NCI-H345 (cell line): Measurements from ENCODE around the gene PRRX2.
A peak's percentile ranks its signal among the peaks of the same experiment; 100 is the strongest.
"Not testable (repeated sequence)": the region's sequence is repeated elsewhere in the genome, so short reads cannot be mapped to it uniquely, and the experiment has no call there.

ENCODE experiments used
- DNase-seq: peaks from one replicate; lab custom pipeline; 2025; lab: John Stamatoyannopoulos, UW

Gene PRRX2

DNA sequence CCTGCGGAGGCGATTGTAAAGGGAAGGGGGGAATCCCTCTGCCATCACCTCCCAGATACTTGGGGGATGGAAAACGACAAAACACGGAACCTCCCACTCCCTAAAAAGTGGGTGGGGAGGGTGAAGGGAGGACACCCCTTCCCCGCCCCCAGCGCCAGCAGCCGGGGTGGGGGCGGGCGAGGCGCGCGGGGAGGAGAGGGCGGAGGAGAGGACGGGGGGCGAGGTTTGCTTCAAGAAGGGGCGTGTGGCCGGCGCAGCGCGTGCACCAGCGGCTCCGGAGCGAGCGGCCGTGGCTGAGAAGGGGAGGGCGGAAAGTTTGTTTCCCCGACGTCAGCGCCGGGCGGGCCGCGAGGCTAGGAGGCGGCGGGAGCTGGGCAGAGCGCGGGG lies at the start of gene PRRX2:
PRRX2 (plus strand) TSS at position 259 of the 387 bp plus-strand sequence. CDS start 221 bp downstream, outside the sequence.
- DNase-seq, result peak; percentile 4

DNA sequence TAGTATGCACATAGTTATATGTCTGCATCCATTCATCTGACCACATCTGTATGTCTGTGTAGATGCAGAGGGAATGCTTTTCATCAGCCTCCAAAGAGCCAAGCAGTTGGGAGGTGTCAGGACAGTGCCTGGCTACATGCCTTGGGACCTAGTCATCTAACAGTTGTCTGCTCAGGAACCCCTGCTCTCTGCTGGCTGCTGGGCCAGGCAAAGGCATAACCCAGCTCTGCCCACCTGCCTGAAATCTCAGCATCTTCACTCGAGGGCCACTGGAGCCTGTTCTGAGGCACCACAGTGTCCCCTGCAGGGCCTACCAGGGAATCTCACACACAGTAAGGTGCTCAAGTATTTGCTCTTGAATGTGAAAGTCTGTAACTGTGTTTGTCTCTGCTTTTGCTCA lies 48.3 kb upstream of the PRRX2 start:
- peak; percentile 13 for DNase-seq

DNA sequence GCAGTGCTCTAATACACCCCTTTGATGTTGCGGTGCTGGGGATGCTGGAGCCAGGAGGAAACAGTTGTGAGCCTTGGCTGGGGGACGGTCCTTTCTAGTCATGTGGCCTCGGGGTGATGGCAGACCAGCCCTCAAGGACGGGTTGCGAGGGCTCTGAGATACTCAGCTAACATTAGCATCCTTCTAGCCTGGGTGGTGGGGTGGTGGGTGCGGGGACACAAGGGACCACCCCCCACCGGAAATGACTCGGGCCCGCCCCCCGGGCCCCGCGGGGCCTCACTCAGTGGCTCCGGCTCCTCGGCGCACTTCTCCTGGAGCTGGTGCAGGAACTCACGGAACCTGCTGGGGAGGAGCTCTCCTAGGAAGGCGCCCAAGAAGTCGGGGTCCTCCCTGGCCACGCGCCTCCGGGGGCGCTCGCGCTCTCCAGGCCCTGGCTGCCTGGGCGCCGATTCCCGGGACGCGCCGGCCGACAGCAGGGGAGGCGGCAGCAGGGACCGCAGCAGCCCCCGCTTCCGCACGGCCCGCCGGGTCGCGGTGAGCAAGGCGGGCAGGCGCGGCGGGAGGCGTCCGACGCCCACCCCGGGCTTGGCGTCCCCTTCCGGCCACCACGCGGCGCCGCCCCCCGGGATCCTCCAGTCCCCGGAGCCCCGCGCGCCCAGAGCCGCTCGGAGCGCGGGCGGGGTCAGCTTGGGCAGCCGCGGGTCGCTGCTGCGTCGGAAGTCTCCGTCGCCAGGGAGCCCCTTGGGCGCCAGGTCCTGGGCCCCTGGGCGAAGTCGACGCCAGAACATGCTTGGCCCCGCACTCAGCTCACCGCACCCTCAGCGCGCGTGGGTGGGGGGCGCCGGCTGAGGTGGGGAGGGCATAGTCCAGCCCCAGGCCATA lies 45.4 kb upstream of the PRRX2 start:
- DNase-seq, result no peak

DNA sequence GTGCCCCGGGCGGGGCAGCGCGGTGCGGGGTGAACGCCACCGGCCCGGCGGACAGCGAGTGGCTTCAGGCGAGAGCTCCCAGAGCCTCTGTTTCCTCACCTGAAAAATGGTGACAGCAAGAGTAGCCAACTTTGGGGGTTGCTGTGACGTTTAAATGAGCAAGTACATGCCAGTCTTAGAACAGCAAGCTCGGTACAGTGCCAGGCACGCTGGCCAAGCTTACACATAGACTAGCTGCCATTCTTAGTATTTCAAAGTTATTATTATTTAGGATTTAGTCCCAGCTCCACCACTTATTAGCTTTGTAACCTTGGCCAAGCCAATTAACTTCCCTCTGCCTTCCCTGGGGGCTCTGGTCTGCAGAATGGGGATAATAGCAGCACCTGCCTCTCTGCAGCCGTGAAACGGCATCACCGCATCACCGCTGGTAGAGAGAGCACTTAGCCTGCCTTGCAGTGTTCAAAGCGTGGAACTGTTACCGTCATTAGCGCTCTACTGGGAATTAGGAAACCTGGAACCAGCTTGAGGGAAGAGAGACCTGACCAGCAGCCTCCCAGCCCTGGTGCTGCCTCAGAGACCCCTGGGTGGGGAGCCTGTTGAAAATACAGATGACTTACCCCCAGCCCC lies 44.7 kb upstream of the PRRX2 start, which contains the start of gene C9orf50:
C9orf50 (minus strand) TSS at position 433 of the 627 bp plus-strand sequence. CDS start 527 bp downstream, outside the sequence.
- peak; percentile 46 for DNase-seq

DNA sequence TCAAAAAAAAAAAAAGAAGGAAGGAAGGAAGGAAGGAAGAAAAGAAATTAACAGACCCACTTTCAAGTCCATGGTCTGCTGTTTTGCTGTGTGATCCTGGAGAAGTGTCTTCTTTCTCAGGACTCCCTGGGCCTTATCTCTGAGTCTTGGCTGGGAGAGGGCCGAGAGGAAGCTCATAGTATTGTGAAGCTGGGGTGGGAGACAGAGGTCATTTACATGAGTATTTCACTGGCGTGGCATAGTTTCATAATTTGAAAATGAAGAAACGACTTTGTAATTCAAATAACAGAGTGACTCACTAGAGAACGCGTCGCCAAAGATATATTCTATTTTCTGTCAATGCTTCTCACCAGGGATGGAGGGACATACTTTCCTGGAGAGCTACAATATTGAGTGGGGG lies 42.1 kb upstream of the PRRX2 start:
- no peak for DNase-seq

DNA sequence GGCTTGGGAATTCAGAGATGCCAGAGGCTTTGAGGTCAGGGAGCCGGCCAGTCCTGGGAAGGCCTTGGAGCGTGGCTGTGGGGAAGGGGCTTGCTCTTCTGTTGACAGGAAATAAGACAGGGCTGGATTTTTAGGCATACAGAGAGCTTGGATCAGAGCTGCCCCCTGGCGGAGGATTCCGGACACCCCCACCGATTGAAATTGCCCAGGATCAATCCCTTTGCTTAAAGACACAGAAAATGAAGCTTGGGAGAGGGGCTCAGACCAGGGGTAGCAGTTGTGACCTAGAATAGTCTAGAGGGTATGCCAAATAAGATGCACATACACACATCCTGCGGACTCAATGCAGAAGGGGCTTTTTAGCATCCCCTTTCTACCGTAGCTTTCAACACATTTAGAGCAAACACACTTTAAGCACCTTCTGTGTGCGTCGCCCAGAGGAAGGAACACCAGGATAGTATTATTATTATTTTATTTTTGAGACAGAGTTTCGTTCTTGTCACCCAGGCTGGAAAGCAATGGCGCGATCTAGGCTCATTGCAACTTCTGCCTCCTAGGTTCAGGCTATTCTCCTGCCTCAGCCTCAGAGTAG lies 41.2 kb upstream of the PRRX2 start:
- DNase-seq, result peak; percentile 67

DNA sequence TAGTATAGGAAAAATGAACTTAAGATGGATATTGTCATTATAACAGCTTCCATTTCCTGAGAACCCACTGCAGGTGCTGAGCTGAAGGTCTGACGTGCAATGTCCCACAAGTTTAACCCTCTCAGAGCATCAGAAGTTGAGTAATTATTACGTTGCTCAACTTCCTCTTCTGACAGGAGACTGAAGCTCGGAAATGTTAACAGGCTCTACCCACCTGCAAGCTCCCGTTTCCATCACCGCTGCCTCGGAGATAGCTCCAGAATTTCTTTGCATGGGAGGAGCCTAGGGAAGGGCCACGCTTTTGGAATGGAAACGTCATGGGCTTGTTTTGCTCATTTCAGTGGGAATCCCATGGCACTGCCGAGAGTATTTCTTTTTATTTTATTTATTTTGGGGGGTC lies 40.5 kb upstream of the PRRX2 start:
- DNase-seq, result no peak

DNA sequence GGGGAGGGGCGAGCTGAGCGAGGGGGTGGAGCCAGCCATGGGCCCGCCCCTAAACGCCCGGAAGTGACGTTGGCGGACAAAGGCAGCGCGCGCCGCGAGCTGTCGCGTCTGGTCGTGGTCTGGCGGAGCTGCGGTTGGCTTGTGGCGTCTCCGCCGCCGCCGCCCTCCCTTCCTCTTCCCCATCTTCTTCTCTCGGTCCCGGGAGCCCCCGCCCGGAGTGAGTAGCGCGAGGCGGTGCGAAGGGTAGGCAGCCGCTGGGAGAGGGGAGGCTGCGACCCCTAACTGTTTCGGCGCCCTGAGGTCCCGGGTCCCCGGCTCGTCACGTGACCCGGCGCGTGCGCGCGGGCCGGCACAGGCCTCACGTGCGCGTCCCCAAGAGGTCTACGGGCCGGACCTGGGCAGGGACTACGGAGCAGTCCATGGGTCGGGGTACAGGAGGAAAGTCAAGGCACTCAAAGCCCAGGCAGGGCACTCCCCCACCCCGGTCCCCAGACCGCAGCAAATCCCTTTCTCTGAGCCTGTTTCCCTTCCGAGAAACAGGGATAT lies 39.3 kb upstream of the PRRX2 start, which contains the start of gene NTMT1:
NTMT1 (plus strand) TSS at position 85 of the 546 bp plus-strand sequence. CDS start 6,541 bp downstream, outside the sequence.
- peak; percentile 79 for DNase-seq

DNA sequence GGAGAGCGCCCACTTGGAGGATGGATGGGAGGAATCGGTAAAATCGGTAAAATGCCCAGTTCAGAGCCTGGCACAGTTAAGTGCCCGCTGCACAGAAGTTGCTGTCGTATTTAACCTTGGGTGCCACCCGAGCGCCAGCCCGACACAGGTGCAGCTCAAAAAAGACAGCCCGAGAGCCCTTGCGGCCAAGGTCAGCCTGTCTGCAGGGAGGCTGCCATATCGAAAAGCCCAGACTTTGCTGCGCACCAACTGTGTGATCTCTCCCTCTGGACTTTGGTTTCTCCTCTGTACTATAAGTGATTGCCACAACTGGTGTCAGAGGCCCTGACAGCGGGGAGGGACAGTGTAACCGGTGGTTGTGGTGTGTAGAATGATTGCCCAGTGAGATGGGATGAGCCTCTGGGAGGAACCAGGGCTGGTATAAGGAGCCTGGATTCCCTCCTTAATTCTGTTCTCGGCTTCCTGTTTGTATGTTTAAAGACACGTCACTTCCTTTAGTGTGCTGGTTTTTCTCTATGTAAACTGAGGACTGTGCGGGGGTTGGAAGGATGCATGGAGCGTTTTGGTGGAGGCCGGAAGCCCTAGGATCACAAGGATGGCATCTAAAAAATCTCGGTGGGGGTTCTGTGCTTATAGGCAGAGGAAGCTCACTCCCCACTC lies 38.7 kb upstream of the PRRX2 start:
- no peak for DNase-seq

DNA sequence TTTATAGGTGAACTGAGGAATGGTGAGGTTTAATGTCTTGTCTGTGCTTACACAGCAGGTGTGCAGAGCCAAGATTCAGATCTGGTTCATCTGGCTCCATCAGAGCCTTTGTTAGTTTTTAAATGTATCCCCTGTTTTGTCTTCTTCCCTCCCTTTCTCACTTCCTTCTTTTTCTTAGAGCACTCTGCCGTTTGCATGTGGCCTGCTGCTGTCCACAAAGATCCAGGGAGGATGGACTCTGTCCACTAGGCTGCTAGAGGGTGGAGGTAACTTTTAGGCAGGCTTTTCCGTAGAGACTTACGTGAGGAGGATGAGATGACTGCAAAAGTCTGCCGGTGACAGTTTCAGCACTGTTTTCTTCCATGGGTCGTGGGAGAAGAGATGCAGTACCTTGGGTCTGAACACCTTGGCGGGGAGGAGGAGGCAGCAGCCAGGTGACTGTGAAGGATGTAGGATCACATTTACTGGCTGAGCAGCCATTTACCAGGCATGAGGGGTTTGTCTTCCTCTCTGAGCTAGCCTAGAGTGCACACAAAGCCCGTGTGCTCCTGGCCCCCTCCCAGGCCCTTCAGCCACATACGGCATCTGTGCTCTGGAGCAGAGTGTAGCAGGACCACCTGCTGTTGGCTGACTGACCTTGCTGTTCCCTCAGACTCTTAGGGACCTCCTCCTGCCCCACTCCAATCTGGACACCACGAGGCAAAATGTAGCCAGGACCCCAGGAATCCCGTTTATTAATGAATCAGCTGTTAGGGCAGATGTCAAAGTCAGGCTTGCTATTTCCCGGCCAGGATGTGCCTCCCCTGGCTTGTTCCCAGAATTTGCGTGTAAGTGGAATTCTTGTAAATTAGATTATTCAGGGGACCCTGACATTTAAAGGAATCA lies 37.6 kb upstream of the PRRX2 start:
- no peak for DNase-seq

DNA sequence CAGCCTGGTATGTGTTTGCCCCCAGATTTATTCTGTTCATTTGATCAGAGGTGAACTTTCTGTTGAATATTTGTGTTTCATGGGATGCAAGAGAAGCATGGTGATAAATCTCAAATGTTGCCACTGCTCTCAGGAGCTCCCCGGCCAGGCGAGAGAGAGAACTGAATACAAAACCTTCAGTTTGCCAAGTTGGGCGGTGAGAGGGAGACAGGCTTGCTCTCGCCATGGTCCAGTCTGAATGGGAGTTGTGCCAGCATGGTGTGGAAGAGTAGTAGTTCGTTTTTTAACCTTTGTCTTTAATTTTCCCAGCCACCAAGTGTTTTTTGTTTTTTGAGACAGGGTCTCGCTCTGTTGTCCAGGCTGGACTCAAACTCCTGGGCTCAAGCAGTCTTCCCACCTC lies 36.7 kb upstream of the PRRX2 start:
- no peak for DNase-seq

DNA sequence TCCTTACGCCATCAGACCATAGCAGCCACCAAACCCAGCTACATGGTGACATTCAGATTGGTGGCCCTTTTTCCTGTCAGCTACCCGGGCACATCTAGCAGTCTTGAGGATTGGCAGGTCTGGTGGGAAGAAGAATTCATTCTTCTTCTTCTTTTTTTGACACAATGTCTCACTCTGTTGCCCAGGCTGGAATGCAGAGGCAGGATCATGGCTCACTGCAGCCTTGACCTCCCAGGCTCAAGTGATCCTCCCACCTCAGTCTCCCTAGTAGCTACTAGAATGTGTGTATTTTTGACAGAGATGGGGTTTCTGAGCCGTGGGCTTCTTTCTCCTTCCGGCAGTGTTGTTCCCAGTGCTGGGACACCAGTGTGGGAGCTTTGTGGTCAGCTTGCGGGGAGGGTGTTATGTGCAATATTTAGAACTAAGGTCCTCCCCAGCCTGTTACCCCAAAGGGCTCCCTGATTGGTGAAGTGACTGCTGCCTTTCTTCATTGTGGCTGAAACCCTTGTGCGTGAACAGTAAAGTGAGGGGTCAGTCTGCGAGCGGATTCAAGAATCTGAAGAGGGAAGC lies 36.1 kb upstream of the PRRX2 start:
- DNase-seq, result no peak

DNA sequence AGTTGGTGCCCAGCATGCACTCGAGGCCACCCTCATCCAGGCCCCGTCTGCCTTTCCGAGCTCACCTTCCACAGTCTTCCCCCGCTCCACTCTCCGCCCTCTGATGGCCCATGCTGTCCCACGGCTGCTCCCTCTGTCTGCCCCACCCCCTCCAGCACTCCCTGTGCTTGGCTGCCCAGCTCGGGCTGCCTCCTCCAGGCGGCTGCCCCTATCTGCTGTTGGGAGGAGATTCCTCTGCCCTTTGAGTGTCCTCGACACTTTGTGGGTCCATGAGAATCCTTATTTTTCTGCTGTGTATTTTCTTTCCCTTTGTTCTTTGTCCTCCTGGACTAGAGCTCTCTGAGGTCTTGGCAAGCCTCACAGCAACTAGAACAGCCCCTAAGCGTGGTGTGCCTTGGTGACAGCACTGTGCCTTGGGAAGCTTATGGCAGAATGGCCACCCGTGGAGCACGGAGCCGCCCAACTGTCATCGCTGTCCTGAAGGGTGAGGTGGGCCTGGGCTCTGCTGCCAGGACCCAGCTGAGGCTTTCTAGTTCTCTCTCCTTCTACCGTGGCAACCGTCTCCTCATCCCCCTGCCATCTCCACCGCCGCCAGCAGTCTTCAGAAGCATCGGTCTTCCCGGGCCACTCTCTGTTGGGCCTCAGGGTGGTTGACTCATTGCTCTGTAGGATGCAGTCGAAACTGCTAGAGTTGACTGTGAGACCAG lies 34.3 kb upstream of the PRRX2 start:
- no peak for DNase-seq

DNA sequence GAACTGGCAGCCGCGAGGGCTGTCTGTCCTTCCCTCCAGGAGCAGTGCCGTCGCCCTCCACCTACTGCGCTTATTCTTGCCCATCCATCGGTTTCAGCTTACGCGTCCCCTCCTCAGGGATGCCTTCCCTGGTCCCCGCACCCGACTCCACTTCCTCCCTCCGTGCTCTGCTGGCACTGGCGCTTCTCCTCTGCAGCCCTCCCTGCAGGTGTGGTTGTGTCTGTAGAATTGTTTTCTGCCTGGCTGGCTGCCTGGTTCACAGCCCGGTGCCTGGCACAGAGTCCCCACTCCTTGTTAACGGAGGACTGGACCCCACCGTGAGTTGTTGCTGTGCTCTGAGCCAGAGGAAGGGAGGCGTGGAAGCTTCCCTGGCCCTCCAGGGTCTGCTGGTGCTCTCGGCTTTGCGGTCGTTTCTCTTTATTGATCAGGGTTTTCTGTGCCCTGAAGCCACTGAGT lies 33.7 kb upstream of the PRRX2 start:
- no peak for DNase-seq

DNA sequence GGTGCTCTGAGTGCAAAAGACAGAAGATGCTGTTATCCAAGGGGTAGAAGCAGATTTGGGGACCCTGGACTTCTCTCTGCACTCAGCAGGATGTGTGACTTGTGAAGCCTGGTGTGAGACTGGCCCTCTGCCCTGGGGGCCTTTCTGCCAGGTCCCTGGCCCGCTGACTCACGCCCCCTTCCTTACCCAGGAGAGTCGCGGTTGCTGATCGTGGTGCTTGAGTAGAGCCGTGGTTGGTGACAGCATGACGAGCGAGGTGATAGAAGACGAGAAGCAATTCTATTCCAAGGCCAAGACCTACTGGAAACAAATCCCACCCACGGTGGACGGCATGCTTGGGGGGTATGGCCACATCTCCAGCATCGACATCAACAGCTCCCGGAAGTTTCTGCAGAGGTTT lies 33.0 kb upstream of the PRRX2 start:
- no peak for DNase-seq

DNA sequence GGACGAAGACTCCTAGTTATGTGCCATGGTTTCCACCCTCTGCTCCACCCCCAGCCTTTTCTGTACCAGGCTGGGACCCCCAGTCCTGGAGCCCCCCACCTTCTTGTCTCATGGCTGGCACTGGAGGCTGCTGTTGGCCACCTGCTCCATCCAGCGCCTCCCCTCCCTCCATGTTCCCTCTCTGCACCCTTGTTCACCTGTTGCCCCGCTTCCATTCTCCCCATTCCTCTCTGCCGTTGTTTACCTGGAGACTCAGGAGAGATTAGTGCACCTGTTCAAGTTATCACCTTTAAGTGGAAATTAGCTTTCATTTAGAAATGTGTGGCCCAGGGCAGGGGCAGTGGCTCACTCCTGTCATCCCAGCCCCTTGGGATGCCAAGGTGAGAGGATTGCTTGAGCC lies 32.2 kb upstream of the PRRX2 start:
- DNase-seq, result no peak

DNA sequence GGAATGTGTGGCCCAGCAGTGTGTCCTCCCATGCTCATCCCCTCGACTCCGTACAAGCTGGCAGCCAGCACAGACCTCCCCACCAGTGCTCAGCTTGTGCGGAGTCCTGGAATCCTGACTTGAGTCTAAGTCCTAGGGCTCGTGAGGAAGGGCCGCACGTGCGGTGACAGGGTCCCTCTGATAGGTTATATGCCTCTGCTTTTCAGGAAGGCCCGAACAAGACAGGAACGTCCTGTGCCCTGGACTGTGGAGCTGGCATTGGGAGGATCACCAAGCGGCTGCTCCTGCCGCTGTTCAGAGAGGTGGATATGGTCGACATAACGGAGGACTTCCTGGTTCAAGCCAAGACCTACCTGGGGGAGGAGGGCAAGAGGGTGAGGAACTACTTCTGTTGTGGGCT lies 31.6 kb upstream of the PRRX2 start:
- DNase-seq, result no peak

DNA sequence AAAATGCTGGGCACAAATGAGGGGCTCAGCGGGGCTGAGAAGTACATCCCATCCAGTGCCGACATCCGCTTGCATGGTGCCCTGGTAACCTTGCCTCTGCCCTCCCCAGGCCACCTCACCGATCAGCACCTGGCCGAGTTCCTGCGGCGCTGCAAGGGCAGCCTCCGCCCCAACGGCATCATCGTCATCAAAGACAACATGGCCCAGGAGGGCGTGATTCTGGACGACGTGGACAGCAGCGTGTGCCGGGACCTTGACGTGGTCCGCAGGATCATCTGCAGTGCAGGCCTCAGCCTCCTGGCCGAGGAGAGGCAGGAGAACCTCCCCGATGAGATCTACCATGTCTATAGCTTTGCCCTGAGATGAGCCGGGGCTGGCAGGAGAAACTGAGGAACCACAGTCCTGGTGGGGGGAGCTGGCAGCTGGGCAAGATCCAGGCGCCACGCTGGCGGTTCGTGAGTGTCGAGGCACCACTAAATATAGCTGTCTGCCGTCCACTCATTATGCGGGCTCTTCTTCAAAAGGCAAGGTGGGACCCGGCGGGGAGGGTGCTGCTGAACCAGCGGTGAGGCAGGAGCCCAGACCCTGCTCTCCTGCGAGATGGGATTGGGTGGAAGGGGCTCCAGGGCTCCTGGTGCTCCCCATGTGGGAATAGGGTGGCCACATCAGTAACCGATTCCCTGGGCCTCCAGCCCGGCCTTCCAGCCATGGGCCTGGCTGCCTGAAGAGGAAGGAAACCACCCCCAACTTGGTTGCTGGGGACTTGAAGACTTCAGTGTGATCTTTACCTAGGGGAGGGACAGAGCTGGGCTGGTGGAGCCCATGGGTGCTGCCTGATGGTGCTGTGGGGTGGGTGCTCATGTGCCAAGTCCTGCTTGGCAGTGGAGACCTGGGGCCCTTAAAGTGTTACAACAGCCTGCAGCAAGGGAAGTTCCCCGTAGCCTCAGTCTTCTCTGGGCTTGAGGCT lies 30.1 kb upstream of the PRRX2 start:
- no peak for DNase-seq

DNA sequence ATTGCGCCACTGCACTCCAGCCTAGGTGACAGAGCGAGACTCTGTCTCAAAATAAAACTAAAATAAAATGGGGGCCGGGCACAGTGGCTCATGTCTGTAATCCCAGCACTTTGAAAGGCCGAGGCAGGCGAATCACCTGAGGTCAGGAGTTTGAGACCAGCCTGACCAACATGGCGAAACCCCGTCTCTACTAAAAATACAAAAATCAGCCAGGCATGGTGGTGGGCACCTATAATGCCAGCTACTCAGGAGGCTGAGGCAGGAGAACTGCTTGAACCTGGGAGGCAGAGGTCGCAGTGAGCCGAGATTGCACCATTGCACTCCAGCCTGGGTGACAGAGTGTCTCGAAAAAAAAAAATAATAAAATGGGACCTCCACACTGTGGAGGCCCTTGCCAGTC lies 29.1 kb upstream of the PRRX2 start:
- not testable (repeated sequence) for DNase-seq
